H9 (cell line): ENCODE results near the gene KAT7. TPM values are rescaled to one million over a fixed set of nuclear protein-coding genes. Genes with fewer than 3 reads are reported as not detected.

Experiments used
- DNase-seq: peaks from one replicate; pipeline ENCODE4 v3.0.0-alpha.2; 2017
- H2AFZ ChIP-seq: one replicate; pipeline ENCODE4 v1.6.1; 2013; ENCODE audit warnings: mild to moderate bottlenecking, low read length, control low read depth, moderate library complexity
- H2AK5ac ChIP-seq: 2 replicates; pipeline ENCODE4 v1.6.1; 2013; ENCODE audit warnings: low read length, control low read depth, mixed read lengths; ENCODE audit not compliant: insufficient read length
- H2BK120ac ChIP-seq: one replicate; pipeline ENCODE4 v1.6.1; 2013; ENCODE audit warnings: low read depth, mild to moderate bottlenecking, low read length, control low read depth, inconsistent platforms; ENCODE audit not compliant: poor library complexity, severe bottlenecking
- H2BK12ac ChIP-seq: 2 replicates; pipeline ENCODE4 v1.6.1; 2013; ENCODE audit warnings: low read length, control low read depth, mixed read lengths, low read depth; ENCODE audit not compliant: insufficient read length
- H2BK15ac ChIP-seq: 2 replicates; pipeline ENCODE4 v1.6.1; 2013; ENCODE audit warnings: low read depth, low read length, control low read depth
- H2BK20ac ChIP-seq: one replicate; pipeline ENCODE4 v1.6.1; 2013; ENCODE audit warnings: low read depth, mild to moderate bottlenecking, low read length, control low read depth, inconsistent platforms; ENCODE audit not compliant: poor library complexity, severe bottlenecking
- H2BK5ac ChIP-seq: 2 replicates; pipeline ENCODE4 v1.6.1; 2013; ENCODE audit warnings: low read length, control low read depth, mixed read lengths; ENCODE audit not compliant: insufficient read length
- H3K14ac ChIP-seq: 2 replicates; pipeline ENCODE4 v1.6.1; 2013; ENCODE audit warnings: low read length, control low read depth; ENCODE audit not compliant: insufficient read depth
- H3K18ac ChIP-seq: 2 replicates; pipeline ENCODE4 v1.6.1; 2013; ENCODE audit warnings: low read depth, mild to moderate bottlenecking, mixed read lengths, low read length, control low read depth; ENCODE audit not compliant: insufficient read length
- H3K23ac ChIP-seq: 2 replicates; pipeline ENCODE4 v1.6.1; 2013; ENCODE audit warnings: low read length, control low read depth, mixed read lengths, low read depth; ENCODE audit not compliant: insufficient read length
- H3K23me2 ChIP-seq: 2 replicates; pipeline ENCODE4 v1.6.1; 2013; ENCODE audit warnings: low read depth, mild to moderate bottlenecking, mixed read lengths, low read length, control low read depth; ENCODE audit not compliant: insufficient read length, poor library complexity, severe bottlenecking
- H3K27ac ChIP-seq: 2 replicates; pipeline ENCODE4 v1.5.1; 2013; ENCODE audit warnings: low read length, control low read depth, mixed read lengths, low read depth; ENCODE audit not compliant: insufficient read length
- H3K27me3 ChIP-seq: 2 replicates; pipeline ENCODE4 v1.6.1; 2013; ENCODE audit warnings: low read length, control low read depth, inconsistent platforms; ENCODE audit not compliant: insufficient read depth
- H3K4ac ChIP-seq: 2 replicates; pipeline ENCODE4 v1.6.1; 2013; ENCODE audit warnings: low read depth, mild to moderate bottlenecking, control low read depth, inconsistent platforms, low read length, moderate library complexity
- H3K4me1 ChIP-seq: 2 replicates; pipeline ENCODE4 v1.6.1; 2013; ENCODE audit warnings: low read length, control low read depth, inconsistent platforms; ENCODE audit not compliant: insufficient read depth
- H3K4me2 ChIP-seq: 2 replicates; pipeline ENCODE4 v1.6.1; 2013; ENCODE audit warnings: low read length, control low read depth, mixed read lengths; ENCODE audit not compliant: insufficient read length, insufficient read depth
- H3K56ac ChIP-seq: 2 replicates; pipeline ENCODE4 v1.6.1; 2013; ENCODE audit warnings: low read depth, mild to moderate bottlenecking, mixed read lengths, low read length, control low read depth; ENCODE audit not compliant: insufficient read length
- H3K79me1 ChIP-seq: 2 replicates; pipeline ENCODE4 v1.6.1; 2013; ENCODE audit warnings: low read depth, mild to moderate bottlenecking, moderate library complexity, low read length, control low read depth, inconsistent platforms; ENCODE audit not compliant: insufficient read depth, poor library complexity, severe bottlenecking
- H3K79me2 ChIP-seq: 2 replicates; pipeline ENCODE4 v1.6.1; 2013; ENCODE audit warnings: low read length, control low read depth, inconsistent platforms; ENCODE audit not compliant: insufficient read depth
- H3K9ac ChIP-seq: 2 replicates; pipeline ENCODE4 v1.6.1; 2013; ENCODE audit warnings: low read length, control low read depth, mixed read lengths; ENCODE audit not compliant: insufficient read length; ENCODE audit errors: extremely low read depth
- H3K9me3 ChIP-seq: one replicate; pipeline ENCODE4 v1.6.1; 2013; ENCODE audit warnings: low read depth, low read length, inconsistent platforms; ENCODE audit not compliant: control insufficient read depth
- H3T11ph ChIP-seq: one replicate; pipeline ENCODE4 v1.6.1; 2013; ENCODE audit warnings: mild to moderate bottlenecking, low read length, control low read depth, inconsistent platforms
- H4K20me1 ChIP-seq: one replicate; pipeline ENCODE4 v1.6.1; 2013; ENCODE audit not compliant: control insufficient read depth, insufficient read length, insufficient read depth
- H4K5ac ChIP-seq: 2 replicates; pipeline ENCODE4 v1.6.1; 2013; ENCODE audit warnings: low read depth, mild to moderate bottlenecking, mixed read lengths, low read length, control low read depth; ENCODE audit not compliant: insufficient read length
- H4K8ac ChIP-seq: replicated peaks from 2 replicates; pipeline ENCODE4 v1.6.1; 2013; ENCODE audit warnings: low read length, control low read depth, mixed read lengths, low read depth; ENCODE audit not compliant: insufficient read length
- H4K91ac ChIP-seq: 2 replicates; pipeline ENCODE4 v1.6.1; 2013; ENCODE audit warnings: low read depth, mild to moderate bottlenecking, moderate library complexity, mixed read lengths, low read length, control low read depth; ENCODE audit not compliant: insufficient read length
- H3K27ac Mint-ChIP-seq, 3 experiments: 2 replicates in 2 of 3; 3 replicates in 1 of 3; pipeline ENCODE4 v1.8.0; 2020 to 2021; ENCODE audit warnings: mixed read lengths in 3 of 3, mild to moderate bottlenecking in 1 of 3, moderate library complexity in 1 of 3
- H3K27me3 Mint-ChIP-seq: 2 replicates; pipeline ENCODE4 v1.8.0; 2021; ENCODE audit warnings: low read depth, mild to moderate bottlenecking, moderate library complexity, mixed read lengths
- H3K36me3 Mint-ChIP-seq, 3 experiments: 2 replicates in 2 of 3; 3 replicates in 1 of 3; pipeline ENCODE4 v1.8.0; 2020 to 2021; ENCODE audit warnings: low read depth in 3 of 3, mixed read lengths in 3 of 3; ENCODE audit not compliant: insufficient read depth in 1 of 3
- H3K4me1 Mint-ChIP-seq, 2 experiments: 2 replicates each; pipeline ENCODE4 v1.8.0; 2020; ENCODE audit warnings: mixed read lengths in 2 of 2
- H3K4me3 Mint-ChIP-seq, 2 experiments: 2 replicates in 1 of 2; 3 replicates in 1 of 2; pipeline ENCODE4 v1.8.0; 2020 to 2021; ENCODE audit warnings: mild to moderate bottlenecking in 2 of 2, mixed read lengths in 2 of 2, moderate library complexity in 1 of 2
- H3K9me3 Mint-ChIP-seq, 2 experiments: 2 replicates in 1 of 2; 3 replicates in 1 of 2; pipeline ENCODE4 v1.8.0; 2020; ENCODE audit warnings: mild to moderate bottlenecking in 2 of 2, mixed read lengths in 2 of 2, moderate library complexity in 1 of 2
- CTCF ChIP-seq: fragments of 200-600 bp; sonication (generic); conservative IDR thresholded peaks from 3 replicates; pipeline ENCODE4 v1.8.0; 2021; ENCODE audit warnings: antibody characterized with exemption, mild to moderate bottlenecking
- WGBS: extraction: QIAGEN DNeasy Blood & Tissue Kit; methylation state at CpG from one replicate; pipeline ENCODE4 v1.1.7; 2013; ENCODE audit warnings: missing lambda C conversion rate, low lambda C conversion rate, mixed read lengths; ENCODE audit not compliant: insufficient read length; ENCODE audit errors: extremely low coverage; 5-methylcytosine and 5-hydroxymethylcytosine counted together
- total RNA-seq: library from RNA; stranded (reverse); gene quantifications from 2 replicates; pipeline ENCODE4 v1.2.1, GENCODE V29; 2021

The KAT7 gene
- total RNA-seq, 1 experiment from 2014 or later = 93.1 TPM

- Histone ChIP-seq H3K18ac (no peak overlapping the region), H2AFZ (no peak overlapping the region), H3T11ph (no peak overlapping the region), H4K91ac (no peak overlapping the region), H3K4ac (no peak overlapping the region), H3K23ac (no peak overlapping the region), H2BK20ac (no peak overlapping the region), H2BK12ac (no peak overlapping the region), H3K23me2 (no peaks in the 10 kb centered on the region), H3K79me1 (peaks cover 4% of the 10 kb centered on the region), H2BK120ac (no peak overlapping the region), H2BK5ac (no peak overlapping the region), H3K56ac (no peak overlapping the region), H3K14ac (no peak overlapping the region), H3K27ac (no peak overlapping the region), H4K5ac (no peak overlapping the region), H2BK15ac (no peak overlapping the region), H4K8ac (no peak overlapping the region), H2AK5ac (no peak overlapping the region), H3K4me1 (0 out of 2 replicates have a peak, but pooled peaks cover 2% of the 10 kb centered on the region), H4K20me1 (no peaks in the 10 kb centered on the region), H3K9me3 (no peaks in the 10 kb centered on the region), H3K27me3 (no peaks in the 10 kb centered on the region), H3K9ac (no peak overlapping the region), H3K79me2 (peaks cover 27% of the 10 kb centered on the region), H3K4me2 (no peak overlapping the region)
- no peaks in the 10 kb centered on the region; a peak in 1 of 5 replicates for H3K9me3 Mint-ChIP-seq
- no peak for DNase-seq
- no peak overlapping the region for H3K4me3 Mint-ChIP-seq
- no CpG with 5 or more reads among the region's 3 CpGs for WGBS
- no peaks in the 10 kb centered on the region for H3K27me3 Mint-ChIP-seq
- peaks cover 10% of the 10 kb centered on the region in 2 experiments for H3K4me1 Mint-ChIP-seq
- no peak for TF ChIP-seq CTCF
- peaks cover 28 to 82% (median 75%) of the 10 kb centered on the region in 3 experiments for H3K36me3 Mint-ChIP-seq
- no peak overlapping the region; a peak in 1 of 7 replicates for H3K27ac Mint-ChIP-seq
These were observed 4.8 kb downstream of the KAT7 start for GRCh38 chr17:49793309-49793708.
